ENCODE measurements around the gene CIPC. TPM values are rescaled to one million over a fixed set of nuclear protein-coding genes. Genes with fewer than 3 reads are reported as not detected.
A peak's percentile ranks its signal among the peaks of the same experiment; 100 is the strongest.

The CIPC gene
- polyA plus RNA-seq, 3 donors, result 24.2 to 25.4 (median 24.3) TPM

DNA sequence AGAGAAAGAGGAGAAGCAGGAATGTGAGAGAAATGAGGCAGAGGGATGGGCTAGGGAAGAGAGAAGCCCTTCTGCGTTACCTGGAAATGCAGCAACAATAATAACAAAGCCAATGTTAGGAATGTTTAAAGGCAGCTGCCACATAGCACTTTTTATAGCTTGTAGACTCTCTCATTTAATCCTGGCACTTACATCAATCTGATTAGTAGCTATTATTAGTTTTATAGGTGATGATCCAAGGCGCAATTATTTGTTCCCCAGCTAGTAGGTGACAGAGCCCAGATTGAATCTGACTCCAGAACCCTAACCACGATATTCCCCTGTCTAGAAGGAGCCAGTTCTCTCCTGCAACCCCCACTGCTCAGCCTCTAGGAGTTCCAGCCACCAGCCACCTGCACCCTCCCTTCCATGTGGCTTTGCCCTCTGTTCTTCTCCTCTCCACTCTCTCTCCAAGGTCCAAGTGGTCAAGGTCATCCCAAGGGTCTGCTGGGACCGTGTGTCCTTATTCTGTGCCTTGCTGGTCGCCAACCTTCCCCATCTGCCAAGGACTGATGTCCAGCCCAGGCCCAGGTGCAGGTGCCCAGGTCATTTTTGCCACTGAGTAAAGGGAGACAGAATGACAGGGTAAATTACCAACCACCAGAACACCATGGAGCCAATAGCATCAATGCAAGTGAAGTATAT lies 29.4 kb upstream of the CIPC start:
- DNase-seq (ENCODE audit: low read depth in 3 of 3, low spot score in 2 of 3), result no peak

DNA sequence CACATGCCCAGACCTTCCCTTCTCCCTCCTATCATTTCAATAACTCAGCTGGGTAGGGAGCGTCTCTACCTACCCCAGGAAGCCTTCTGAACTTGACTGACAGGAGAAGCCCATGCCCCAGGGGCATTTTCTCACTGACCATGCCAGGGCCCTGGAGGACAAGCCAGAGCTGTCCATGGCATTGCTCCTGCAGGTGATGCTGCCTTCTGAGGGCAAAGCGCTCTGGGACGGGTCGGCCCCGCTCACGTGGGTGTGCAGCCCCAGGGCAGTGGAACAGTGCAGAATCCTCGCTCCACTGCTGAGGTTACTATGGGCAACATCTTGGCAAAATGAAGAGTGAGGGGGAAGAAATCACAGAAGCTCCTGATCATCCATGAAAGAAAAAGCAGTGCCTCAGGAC lies 28.5 kb upstream of the CIPC start:
- no peak for DNase-seq (ENCODE audit: low read depth in 3 of 3, low spot score in 2 of 3)

- DNase-seq (ENCODE audit: low read depth in 3 of 3, low spot score in 2 of 3), result no peak
These were observed 26.1 kb upstream of the CIPC start for GRCh38 chr14:77071938-77072388.

- DNase-seq (ENCODE audit: low read depth in 3 of 3, low spot score in 2 of 3), result no peak
These were observed 23.1 kb upstream of the CIPC start for GRCh38 chr14:77074969-77075368.

DNA sequence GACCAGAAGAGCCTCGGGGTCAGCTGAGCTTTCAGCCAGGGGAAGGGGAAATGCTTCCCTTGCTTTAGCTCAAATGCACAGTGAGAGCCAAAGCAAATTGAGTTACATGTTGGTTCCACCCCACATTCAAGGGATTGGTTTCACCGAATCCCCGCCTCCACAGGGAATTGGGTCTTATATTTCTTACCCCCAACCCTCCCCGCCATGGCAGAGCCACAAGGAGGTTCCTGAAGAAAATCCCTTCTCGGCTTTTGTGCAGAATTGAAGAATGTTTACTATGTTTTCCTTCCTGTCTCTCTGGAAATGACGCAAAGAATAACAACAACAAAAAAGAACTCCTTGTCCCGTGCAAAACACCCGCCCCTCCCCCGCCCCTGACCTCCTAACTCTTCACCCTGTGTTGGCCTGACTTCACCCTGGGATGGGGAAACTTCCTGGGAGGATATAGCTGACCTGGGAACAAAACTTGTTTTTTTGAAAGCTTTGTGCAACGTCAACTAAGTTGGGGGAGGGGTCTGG lies 21.9 kb upstream of the CIPC start:
- DNase-seq (ENCODE audit: low read depth in 3 of 3, low spot score in 2 of 3), result peak in 1 of 3 donors; percentile 55

GRCh38 chr14:77077040-77077439 lies 21.0 kb upstream of the CIPC start:
- no peak for DNase-seq (ENCODE audit: low read depth in 3 of 3, low spot score in 2 of 3)

GRCh38 chr14:77082356-77082755 lies 15.7 kb upstream of the CIPC start:
- DNase-seq (ENCODE audit: low read depth in 3 of 3, low spot score in 2 of 3), result no peak

DNA sequence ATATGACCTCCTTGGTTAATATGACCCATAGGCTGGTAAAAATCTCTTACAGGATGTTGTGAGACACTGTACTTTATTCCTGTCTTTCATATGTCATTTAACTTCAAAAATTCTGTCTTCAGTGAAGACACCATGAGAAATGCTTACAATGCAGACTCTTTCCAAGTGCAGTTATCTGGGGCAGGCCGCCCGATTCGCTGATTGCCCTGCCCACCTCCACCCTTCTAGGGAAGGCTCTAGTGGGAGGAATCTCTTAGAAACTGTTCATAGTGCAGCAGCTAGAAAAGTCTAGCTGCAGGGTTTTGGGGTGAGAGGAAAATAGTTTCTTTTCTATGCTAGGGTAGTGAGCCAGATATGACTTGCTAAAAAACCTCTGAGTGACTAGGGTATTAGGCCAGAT lies 15.0 kb upstream of the CIPC start:
- no peak for DNase-seq (ENCODE audit: low read depth in 3 of 3, low spot score in 2 of 3)

DNA sequence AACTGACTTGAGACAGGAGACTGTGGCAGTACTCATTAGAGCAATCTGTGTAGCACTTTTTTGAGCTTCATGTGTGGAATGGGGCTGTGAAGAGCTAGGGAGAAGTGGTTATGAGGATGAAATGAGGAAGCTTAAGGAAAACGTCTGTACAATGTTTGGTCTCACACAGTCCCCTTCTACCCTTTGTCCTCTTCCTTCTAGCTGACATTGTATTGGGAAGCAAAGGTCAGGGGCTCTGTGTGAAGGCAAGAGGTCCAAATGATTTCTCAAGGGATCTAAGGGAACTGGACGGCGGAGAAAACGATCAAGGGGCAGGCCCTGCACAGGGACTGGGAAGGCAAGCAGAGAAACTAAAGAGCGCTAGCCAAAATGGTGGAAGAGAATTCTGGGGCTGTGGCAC lies 13.1 kb upstream of the CIPC start:
- no peak for DNase-seq (ENCODE audit: low read depth in 3 of 3, low spot score in 2 of 3)

- no peak for DNase-seq (ENCODE audit: low read depth in 3 of 3, low spot score in 2 of 3)
These were observed 12.5 kb upstream of the CIPC start for GRCh38 chr14:77085538-77085937.

DNA sequence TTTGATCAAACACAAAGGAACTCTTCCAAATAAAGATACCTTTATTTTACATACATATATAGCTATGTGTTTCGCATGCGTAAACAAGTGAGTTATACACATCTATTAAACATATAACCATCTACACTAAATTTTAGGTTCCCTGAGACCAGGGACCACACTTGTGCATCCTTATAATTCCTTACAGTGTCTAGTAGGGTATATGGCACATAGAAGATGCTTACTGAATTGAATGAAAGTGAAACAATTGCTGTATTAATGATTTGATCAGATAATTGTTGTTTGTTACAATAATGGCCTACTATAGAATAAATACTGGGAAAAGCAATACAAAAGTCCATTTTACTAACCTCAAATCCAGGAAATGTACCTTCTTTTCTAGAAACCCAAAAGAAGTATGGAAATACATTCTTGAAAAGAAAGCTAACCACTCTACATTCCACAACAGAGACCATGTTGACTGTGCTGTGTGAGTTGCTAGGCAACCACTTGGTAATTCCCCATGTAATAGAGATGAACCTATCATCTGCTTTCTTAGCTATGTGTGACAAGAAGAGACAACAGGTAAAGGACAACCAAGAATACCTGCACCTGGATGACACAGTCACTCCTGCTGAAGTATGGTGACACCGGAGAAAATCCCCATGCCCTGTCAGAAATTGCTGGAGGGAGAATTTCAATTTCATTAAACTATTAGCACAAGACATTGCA lies 11.9 kb upstream of the CIPC start:
- no peak for DNase-seq (ENCODE audit: low read depth in 3 of 3, low spot score in 2 of 3)

GRCh38 chr14:77086951-77087350 lies 11.1 kb upstream of the CIPC start:
- no peak for DNase-seq (ENCODE audit: low read depth in 3 of 3, low spot score in 2 of 3)

GRCh38 chr14:77087631-77088030 lies 10.4 kb upstream of the CIPC start:
- no peak for DNase-seq (ENCODE audit: low read depth in 3 of 3, low spot score in 2 of 3)

DNA sequence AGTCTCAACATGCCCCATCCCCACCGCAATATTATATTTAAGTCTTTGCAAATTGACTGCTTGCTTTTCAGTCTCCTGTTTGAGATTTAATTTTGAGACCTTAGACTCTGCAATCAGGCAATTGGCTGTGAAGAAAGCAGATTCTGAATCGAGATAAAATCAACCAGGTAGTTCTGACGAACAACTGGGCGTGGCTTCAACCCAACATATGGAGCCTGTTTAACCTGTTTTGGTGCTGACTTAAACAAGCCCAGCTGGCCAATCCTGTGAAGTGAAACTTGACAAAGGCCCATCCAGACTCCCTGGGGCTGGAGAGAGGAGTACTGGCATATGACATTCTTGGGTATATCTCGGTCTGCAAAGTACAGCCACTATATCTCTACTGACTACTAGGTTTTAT lies 9.8 kb upstream of the CIPC start:
- peak in 1 of 3 donors; percentile 37 for DNase-seq (ENCODE audit: low read depth in 3 of 3, low spot score in 2 of 3)

- no peak for DNase-seq (ENCODE audit: low read depth in 3 of 3, low spot score in 2 of 3)
These were observed 9.4 kb upstream of the CIPC start for GRCh38 chr14:77088645-77089044.

GRCh38 chr14:77091518-77091917 lies 6.5 kb upstream of the CIPC start:
- no peak for DNase-seq (ENCODE audit: low read depth in 3 of 3, low spot score in 2 of 3)

DNA sequence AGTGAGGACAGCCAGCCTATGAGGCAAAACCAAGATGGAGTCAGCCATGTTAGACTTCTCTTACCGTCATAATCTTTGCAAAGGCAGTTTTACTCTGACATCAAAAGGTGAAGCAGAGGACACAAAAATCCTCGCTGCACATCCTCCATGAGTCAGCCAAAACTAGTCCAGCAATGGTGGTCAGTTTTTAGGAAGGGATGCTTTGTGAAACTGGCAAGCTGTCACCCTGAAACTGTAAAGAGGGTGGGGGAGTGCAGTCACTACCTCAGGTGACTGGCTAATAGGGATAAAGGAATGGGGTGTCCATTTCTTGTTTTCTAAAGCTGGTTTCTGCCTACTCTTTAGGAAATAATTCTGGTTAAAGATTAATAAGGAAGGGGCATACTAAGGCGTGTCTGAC lies 5.4 kb upstream of the CIPC start:
- DNase-seq (ENCODE audit: low read depth in 3 of 3, low spot score in 2 of 3), result no peak

DNA sequence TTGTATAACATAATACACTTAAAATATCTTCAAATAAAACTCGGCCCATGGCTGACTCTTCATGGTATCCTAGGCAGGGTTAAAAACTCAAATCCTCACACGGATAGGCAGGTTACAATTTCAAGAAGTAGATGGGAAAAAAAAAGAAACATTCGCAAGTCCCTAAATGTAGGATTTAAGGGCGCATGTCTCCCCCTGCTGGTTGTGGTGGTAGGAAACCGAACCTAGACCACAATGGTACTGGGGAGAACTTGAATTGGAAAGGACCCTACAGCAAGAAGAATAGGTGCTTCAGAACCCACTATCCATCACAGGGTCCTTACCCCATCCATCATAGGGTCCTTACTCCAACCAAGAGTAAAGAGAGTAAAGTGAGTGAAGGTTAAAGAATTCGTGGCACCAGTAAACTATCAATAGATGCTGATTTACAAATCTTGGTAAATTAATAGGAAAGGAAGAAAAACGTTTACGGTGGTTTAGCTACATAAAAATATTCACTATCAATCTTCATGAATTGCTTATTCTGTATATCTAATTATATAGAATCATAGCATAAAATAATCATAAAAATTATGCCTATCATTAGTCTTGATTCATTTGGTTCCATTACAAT lies 3.3 kb upstream of the CIPC start:
- peak in 1 of 3 donors; percentile 72 for DNase-seq (ENCODE audit: low read depth in 3 of 3, low spot score in 2 of 3)

DNA sequence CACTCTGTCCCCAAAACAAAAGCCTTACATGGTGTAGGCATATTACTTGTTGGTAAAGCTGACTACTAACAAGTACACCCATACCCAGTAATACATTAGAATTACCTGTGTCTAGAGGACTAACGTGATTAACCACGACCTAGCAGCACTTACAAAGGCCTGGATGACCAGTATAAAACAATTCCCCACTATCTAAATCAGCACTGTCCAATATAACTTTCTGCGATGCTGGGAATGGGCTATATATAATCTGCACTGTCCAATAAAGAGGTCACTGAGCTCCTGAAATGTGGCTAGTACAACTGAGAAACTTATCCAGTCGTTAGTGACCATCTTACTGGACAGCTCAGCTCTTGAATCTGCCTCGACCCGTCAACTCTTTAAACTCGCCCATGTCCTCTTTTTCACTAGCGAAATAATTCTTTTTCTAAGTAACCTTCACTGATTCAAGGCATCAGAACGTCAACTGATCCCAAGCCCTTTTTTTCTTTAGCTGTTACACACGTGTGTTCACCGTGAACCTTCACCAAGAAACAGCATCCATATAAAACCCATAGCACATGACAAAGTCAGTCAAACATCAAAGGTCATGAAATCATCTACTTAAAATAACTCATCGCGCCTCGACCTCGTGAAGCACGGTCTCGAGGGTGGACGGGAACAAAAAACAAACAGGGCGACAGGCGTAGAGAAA lies 905 bp upstream of the CIPC start:
- DNase-seq (ENCODE audit: low read depth in 3 of 3, low spot score in 2 of 3), result peak in 1 of 3 donors; percentile 55

DNA sequence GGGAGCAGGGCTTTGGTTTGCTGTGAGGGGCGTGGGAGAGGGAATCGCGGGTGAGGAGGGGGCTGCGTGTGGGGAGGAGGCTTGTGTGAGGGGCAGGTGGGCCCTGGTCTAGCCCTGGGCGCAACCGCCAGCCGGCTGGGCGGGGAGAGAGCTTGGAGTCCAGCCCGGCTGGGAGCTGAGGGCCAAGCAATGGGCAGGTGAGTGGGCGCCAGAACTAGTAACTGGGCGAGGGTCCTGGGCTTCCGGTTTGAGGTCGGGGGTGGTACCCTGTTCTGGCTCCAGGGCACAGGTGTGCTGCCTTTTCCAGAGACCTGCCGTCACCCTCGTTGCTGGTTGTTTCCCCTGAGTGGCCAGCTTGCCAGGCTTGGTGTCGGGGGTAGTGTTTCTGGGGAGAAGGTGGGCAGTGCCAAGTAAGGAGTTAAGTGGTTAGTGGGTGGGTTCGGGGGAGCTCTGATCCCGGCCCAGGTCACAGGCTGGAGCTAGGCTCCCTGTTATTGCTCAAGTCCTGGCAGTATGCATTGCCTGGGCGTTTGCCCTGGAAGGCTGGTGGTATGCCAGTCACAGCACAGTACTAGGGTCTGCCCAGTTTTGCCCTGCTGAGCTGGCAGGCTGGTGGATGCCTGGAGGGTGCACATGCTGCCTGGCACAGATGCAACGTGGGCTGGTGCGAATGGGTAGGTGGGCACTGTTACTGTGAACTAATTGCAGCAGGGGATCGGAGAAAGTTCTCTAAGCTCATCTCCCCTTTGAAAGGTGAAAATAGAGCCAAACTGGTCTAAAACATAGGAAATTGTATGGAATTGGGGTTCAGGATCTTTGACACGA lies 683 bp downstream of the CIPC start:
- no peak for DNase-seq (ENCODE audit: low read depth in 3 of 3, low spot score in 2 of 3)
